ENCODE data around the gene MRPL23. TPM values are rescaled to one million over a fixed set of nuclear protein-coding genes. Genes with fewer than 3 reads are reported as not detected.

MRPL23 gene
- total and polyA plus RNA-seq, 2 of the 8 experiments (the other 6 are each of a cell fraction or from before 2014, with no cell fraction given), result 86.4 to 244 TPM

GRCh38 chr11:1934335-1935155 lies 12.6 kb upstream of the MRPL23 start (continued):
- no peak for TF ChIP-seq JUN (IDR thresholded peaks at IDR 0.05; ENCODE audit: low read depth, low read length)
- TF ChIP-seq, protein P1, sequence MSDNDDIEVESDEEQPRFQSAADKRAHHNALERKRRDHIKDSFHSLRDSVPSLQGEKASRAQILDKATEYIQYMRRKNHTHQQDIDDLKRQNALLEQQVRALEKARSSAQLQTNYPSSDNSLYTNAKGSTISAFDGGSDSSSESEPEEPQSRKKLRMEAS (IDR thresholded peaks at IDR 0.05), result no peak
- no peak for TF ChIP-seq EP300 (IDR thresholded peaks at IDR 0.05; ENCODE audit: borderline replicate concordance in 1 of 2, low read depth in 2 of 2, low read length in 2 of 2)

All from H1 (cell line).